ENCODE measurements around the gene SCN4A.

Gene SCN4A

DNA sequence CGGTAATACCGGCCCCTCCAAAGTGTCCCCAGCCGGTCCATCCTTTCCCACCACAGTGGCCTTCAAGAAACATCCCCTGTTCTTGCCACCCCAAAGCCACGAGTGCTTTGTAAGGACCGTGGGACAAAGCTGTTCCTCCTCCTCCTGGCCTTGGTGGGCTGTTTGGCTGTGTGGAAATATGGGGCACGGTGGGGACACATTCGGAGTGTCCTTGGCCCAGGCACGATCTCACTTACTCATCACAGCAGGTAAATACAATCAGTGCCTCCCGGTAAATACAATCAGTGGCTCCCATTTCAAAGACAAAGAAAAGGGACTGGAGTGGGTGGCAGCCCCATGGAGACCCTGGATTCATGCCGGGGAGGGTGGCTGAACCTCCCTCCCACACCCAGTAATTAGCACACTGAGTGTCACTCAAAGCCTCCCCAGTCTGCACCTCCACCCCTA lies 10.4 kb downstream of the SCN4A start:
- TF ChIP-seq, protein P1, sequence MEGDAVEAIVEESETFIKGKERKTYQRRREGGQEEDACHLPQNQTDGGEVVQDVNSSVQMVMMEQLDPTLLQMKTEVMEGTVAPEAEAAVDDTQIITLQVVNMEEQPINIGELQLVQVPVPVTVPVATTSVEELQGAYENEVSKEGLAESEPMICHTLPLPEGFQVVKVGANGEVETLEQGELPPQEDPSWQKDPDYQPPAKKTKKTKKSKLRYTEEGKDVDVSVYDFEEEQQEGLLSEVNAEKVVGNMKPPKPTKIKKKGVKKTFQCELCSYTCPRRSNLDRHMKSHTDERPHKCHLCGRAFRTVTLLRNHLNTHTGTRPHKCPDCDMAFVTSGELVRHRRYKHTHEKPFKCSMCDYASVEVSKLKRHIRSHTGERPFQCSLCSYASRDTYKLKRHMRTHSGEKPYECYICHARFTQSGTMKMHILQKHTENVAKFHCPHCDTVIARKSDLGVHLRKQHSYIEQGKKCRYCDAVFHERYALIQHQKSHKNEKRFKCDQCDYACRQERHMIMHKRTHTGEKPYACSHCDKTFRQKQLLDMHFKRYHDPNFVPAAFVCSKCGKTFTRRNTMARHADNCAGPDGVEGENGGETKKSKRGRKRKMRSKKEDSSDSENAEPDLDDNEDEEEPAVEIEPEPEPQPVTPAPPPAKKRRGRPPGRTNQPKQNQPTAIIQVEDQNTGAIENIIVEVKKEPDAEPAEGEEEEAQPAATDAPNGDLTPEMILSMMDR (conservative IDR thresholded peaks at IDR 0.05; ENCODE audit: control insufficient read depth, insufficient read depth, low read depth, low read length) = no peak
- no peak for DNase-seq (ENCODE audit: low read depth)
- no peak overlapping the region for H3K4me3 ChIP-seq (ENCODE audit: control insufficient read depth, low read depth, low read length)

DNA sequence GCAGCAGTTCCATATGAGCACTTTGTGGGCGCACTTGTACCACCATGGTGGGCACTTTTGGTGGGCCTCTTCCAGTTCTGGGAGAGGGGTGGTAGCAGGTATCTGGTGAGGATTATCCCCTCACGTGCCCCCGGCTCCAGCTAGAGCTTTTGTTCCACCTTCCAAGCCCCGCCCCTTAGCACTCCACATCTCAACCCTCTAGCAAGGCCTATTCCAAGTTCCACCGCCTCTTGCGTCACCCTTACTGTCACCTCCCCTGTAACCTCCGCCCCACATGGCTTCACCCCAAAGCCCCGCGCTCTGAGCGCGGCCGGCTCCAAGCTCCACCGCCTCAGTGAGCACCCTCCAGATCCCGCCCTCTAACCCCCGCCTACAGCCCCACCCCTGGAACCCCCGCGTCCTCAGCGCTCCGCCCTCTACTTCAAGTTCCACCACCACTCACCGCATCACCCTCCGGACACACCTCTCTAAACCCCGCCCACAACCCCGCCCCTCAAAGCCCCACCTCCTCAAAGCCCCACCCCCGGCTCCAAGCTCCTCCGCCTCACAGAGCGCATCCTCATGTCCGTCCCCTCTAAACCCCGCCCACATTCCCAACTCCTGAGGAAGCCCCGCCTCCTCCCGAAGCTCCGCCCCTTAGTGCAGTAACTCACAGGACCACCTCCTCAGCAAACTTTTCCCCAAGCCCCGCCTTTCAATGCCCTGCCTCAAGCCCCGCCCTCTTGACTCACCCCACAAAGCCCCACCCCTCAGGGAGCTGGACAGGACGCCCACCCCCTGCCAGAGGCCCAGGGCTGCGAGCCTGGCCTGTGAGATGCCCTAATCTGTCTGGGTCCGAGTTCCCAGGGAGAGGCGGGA lies 11.1 kb downstream of the SCN4A start:
- peak overlapping the region; percentile 1 for H3K4me3 ChIP-seq (ENCODE audit: control insufficient read depth, low read depth, low read length)
- TF ChIP-seq, protein P1 (conservative IDR thresholded peaks at IDR 0.05; ENCODE audit: control insufficient read depth, insufficient read depth, low read depth, low read length) = no peak
- peak; percentile 78 for DNase-seq (ENCODE audit: low read depth)

- no peak overlapping the region for H3K4me3 ChIP-seq (ENCODE audit: control insufficient read depth, low read depth, low read length)
- TF ChIP-seq, protein P1 (conservative IDR thresholded peaks at IDR 0.05; ENCODE audit: control insufficient read depth, insufficient read depth, low read depth, low read length) = no peak
- DNase-seq (ENCODE audit: low read depth) = no peak
Observed at GRCh38 chr17:63960430-63960829, 12.3 kb downstream of the SCN4A start.

- TF ChIP-seq, protein P1 (conservative IDR thresholded peaks at IDR 0.05; ENCODE audit: control insufficient read depth, insufficient read depth, low read depth, low read length) = no peak
- no peak for DNase-seq (ENCODE audit: low read depth)
- H3K4me3 ChIP-seq (ENCODE audit: control insufficient read depth, low read depth, low read length) = no peak overlapping the region
Observed at GRCh38 chr17:63960006-63960405, 12.7 kb downstream of the SCN4A start.

- H3K4me3 ChIP-seq (ENCODE audit: control insufficient read depth, low read depth, low read length) = no peak overlapping the region
- TF ChIP-seq, protein P1 (conservative IDR thresholded peaks at IDR 0.05; ENCODE audit: control insufficient read depth, insufficient read depth, low read depth, low read length) = no peak
- DNase-seq (ENCODE audit: low read depth) = peak; percentile 52
Observed at GRCh38 chr17:63956296-63956920, 16.3 kb downstream of the SCN4A start.

DNA sequence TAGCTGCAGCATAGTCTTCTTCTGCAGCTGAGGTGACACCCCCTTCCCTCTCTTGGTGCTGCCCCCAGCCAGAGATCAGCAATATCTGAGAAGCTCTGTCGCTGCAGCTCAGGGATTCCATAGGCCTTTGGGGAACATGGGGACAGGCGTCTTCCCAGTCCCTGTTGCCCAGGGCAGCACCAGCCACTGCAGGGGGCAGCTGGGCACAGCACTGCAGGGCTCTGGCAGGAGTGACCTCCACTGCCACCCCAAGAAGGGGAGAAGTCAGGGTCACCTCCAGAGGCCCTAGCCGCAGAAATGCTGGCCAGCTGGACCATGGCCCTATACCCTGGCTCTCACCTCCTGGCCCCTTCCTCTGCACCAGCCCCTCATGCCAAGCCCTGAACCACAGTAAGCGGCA lies 16.9 kb downstream of the SCN4A start:
- H3K4me3 ChIP-seq (ENCODE audit: control insufficient read depth, low read depth, low read length) = no peak overlapping the region
- TF ChIP-seq, protein P1 (conservative IDR thresholded peaks at IDR 0.05; ENCODE audit: control insufficient read depth, insufficient read depth, low read depth, low read length) = no peak
- DNase-seq (ENCODE audit: low read depth) = no peak

All from fibroblast of mammary gland (primary cell).